ENCODE measurements around the gene NLK. TPM values are rescaled to one million over a fixed set of nuclear protein-coding genes. Genes with fewer than 3 reads are reported as not detected.
"Not testable (repeated sequence)": the region's sequence is repeated elsewhere in the genome, so short reads cannot be mapped to it uniquely, and the experiment has no call there.

NLK gene
- total RNA-seq, 6 donors from 2014 or later = 16.1 to 34.5 (median 19.9) TPM

- TF ChIP-seq CTCF (IDR thresholded peaks at IDR 0.05) (no peak), EP300 (IDR thresholded peaks at IDR 0.05) (no peak), POLR2AphosphoS5 (IDR thresholded peaks at IDR 0.05) (no peak), POLR2A (IDR thresholded peaks at IDR 0.05) (no peak)
- H3K4me1 ChIP-seq = peaks cover 0 to 4% (median 2%) of the 10 kb centered on the region in 4 donors
- ATAC-seq (ENCODE audit: low FRiP score in 2 of 2) = no peak
- H3K36me3 ChIP-seq = peaks cover 0 to 3% (median 0%) of the 10 kb centered on the region in 4 donors
- no peaks in the 10 kb centered on the region for H3K9me3 ChIP-seq
- WGBS, 2 donors = 83 to 96% methylated on average over 3 of the region's 3 CpGs
- no peak for DNase-seq
- no peak overlapping the region for H3K4me3 ChIP-seq
- no peak overlapping the region for H3K27ac ChIP-seq
- H3K27me3 ChIP-seq = no peaks in the 10 kb centered on the region
Observed at GRCh38 chr17:28178800-28179199, 136.3 kb downstream of the NLK start.

- no peak for TF ChIP-seq POLR2A (IDR thresholded peaks at IDR 0.05)
- 33 to 56% methylated on average over 1 of the region's 1 CpG for WGBS, 2 donors
Observed at GRCh38 chr17:28180449-28180848, 138.0 kb downstream of the NLK start.

GRCh38 chr17:28181568-28181967, 139.1 kb downstream of the NLK start:
- Histone ChIP-seq H3K36me3 (peaks cover 0 to 17% (median 2%) of the 10 kb centered on the region in 4 donors), H3K4me3 (no peak overlapping the region), H3K9me3 (no peaks in the 10 kb centered on the region), H3K27ac (no peak overlapping the region), H3K27me3 (no peaks in the 10 kb centered on the region), H3K4me1 (no peaks in the 10 kb centered on the region)
- WGBS, 2 donors = 96 to 97% methylated on average over 9 of the region's 9 CpGs
- TF ChIP-seq POLR2AphosphoS5 (IDR thresholded peaks at IDR 0.05) = no peak
- no peak for TF ChIP-seq EP300 (IDR thresholded peaks at IDR 0.05)
- TF ChIP-seq POLR2A (IDR thresholded peaks at IDR 0.05) = no peak
- TF ChIP-seq CTCF (IDR thresholded peaks at IDR 0.05) = no peak
- ATAC-seq (ENCODE audit: low FRiP score in 2 of 2) (no peak), DNase-seq (no peak)

More at GRCh38 chr17:28180449-28180848, 138.0 kb downstream of the NLK start:
- no peaks in the 10 kb centered on the region for H3K9me3 ChIP-seq
- DNase-seq = no peak
- no peak for ATAC-seq (ENCODE audit: low FRiP score in 2 of 2)
- no peaks in the 10 kb centered on the region for H3K4me1 ChIP-seq
- H3K4me3 ChIP-seq = no peak overlapping the region
- no peaks in the 10 kb centered on the region for H3K27me3 ChIP-seq
- peaks cover 0 to 7% (median under 1%) of the 10 kb centered on the region in 4 donors for H3K36me3 ChIP-seq
- no peak overlapping the region for H3K27ac ChIP-seq

- DNase-seq = no peak
- Histone ChIP-seq H3K4me1 (no peaks in the 10 kb centered on the region), H3K27ac (no peak overlapping the region), H3K4me3 (no peak overlapping the region), H3K36me3 (peaks cover 0 to 14% (median 2%) of the 10 kb centered on the region in 4 donors), H3K9me3 (no peaks in the 10 kb centered on the region), H3K27me3 (no peaks in the 10 kb centered on the region)
- WGBS, 2 donors = 38 to 41% methylated on average over 1 of the region's 1 CpG
- TF ChIP-seq EP300 (IDR thresholded peaks at IDR 0.05) (no peak), POLR2AphosphoS5 (IDR thresholded peaks at IDR 0.05) (no peak), POLR2A (IDR thresholded peaks at IDR 0.05) (no peak), CTCF (IDR thresholded peaks at IDR 0.05) (no peak)
- no peak for ATAC-seq (ENCODE audit: low FRiP score in 2 of 2)
Observed at GRCh38 chr17:28182559-28182958, 140.1 kb downstream of the NLK start.

GRCh38 chr17:28185658-28186057, 143.2 kb downstream of the NLK start:
- no peak for DNase-seq
- Histone ChIP-seq H3K9me3 (no peaks in the 10 kb centered on the region), H3K27me3 (no peaks in the 10 kb centered on the region), H3K4me3 (no peak overlapping the region), H3K4me1 (peaks cover 0 to 7% (median 0%) of the 10 kb centered on the region in 4 donors), H3K36me3 (peaks cover 0 to 14% (median 2%) of the 10 kb centered on the region in 4 donors), H3K27ac (no peak overlapping the region)
- no peak for ATAC-seq (ENCODE audit: low FRiP score in 2 of 2)
- TF ChIP-seq POLR2A (IDR thresholded peaks at IDR 0.05) = no peak
- WGBS, 2 donors = 91 to 95% methylated on average over 5 of the region's 5 CpGs

GRCh38 chr17:28186472-28186871, 144.0 kb downstream of the NLK start:
- H3K27ac ChIP-seq; H3K9me3 ChIP-seq; DNase-seq; H3K4me3 ChIP-seq; ATAC-seq (ENCODE audit: low FRiP score in 2 of 2); H3K27me3 ChIP-seq; H3K4me1 ChIP-seq: not testable (repeated sequence)
- peaks cover 0 to 17% (median 2%) of the 10 kb centered on the region in 4 donors for H3K36me3 ChIP-seq
- WGBS, 2 donors = 94 to 100% methylated on average over 3 of the region's 3 CpGs

Data from upper lobe of left lung (tissue), 6 donors.